CD14-positive monocyte (primary cell): ENCODE measurements around the gene TRIM45. TPM values are rescaled to one million over a fixed set of nuclear protein-coding genes. Genes with fewer than 3 reads are reported as not detected.

Experiments used
- DNase-seq, 3 donors: peaks; one replicate each; pipeline ENCODE4 v3.0.0-alpha.2; 2011 to 2022
- H2AFZ ChIP-seq: 2 replicates; pipeline ENCODE4 v1.6.0; 2012; ENCODE audit warnings: mild to moderate bottlenecking, low read depth, low read length, inconsistent platforms; ENCODE audit not compliant: insufficient read depth, poor library complexity, severe bottlenecking
- H3K27ac ChIP-seq, 2 donors: 1 replicate in 1 of 2; 2 replicates in 1 of 2; pipeline ENCODE4 v1.5.1; 2012 to 2013; ENCODE audit warnings: low read length in 2 of 2, control low read depth in 1 of 2, inconsistent platforms in 1 of 2, low read depth in 1 of 2, mild to moderate bottlenecking in 1 of 2
- H3K27me3 ChIP-seq, 2 donors: one replicate each; pipeline versions ENCODE4 v1.6.0 to v1.6.1; 2011 to 2013; ENCODE audit warnings: low read length in 2 of 2; ENCODE audit not compliant: control insufficient read depth in 2 of 2, insufficient read depth in 2 of 2
- H3K36me3 ChIP-seq, 2 donors: replicated peaks in 1 of 2; 1 replicate in 1 of 2; 2 replicates in 1 of 2; pipeline versions ENCODE4 v1.5.1 to v1.6.1; 2012 to 2013; ENCODE audit warnings: low read length in 2 of 2, control low read depth in 1 of 2, inconsistent platforms in 1 of 2, mild to moderate bottlenecking in 1 of 2; ENCODE audit not compliant: insufficient read depth in 2 of 2, control insufficient read depth in 1 of 2
- H3K4me1 ChIP-seq, 2 donors: 1 replicate in 1 of 2; 2 replicates in 1 of 2; pipeline versions ENCODE4 v1.5.1 to v1.6.1; 2012 to 2013; ENCODE audit warnings: low read length in 2 of 2, control low read depth in 1 of 2, inconsistent platforms in 1 of 2, mild to moderate bottlenecking in 1 of 2, moderate library complexity in 1 of 2; ENCODE audit not compliant: insufficient read depth in 2 of 2, control insufficient read depth in 1 of 2
- H3K4me2 ChIP-seq: replicated peaks from 2 replicates; pipeline ENCODE3; 2012; ENCODE audit warnings: low read length, moderate library complexity, mild to moderate bottlenecking; ENCODE audit not compliant: poor library complexity, severe bottlenecking; ENCODE audit errors: extremely low read depth
- H3K4me3 ChIP-seq, 3 experiments: fragments of 200-600 bp in 1 of 3; sonication (generic) in 1 of 3; replicated peaks in 1 of 3; 1 replicate in 2 of 3; 2 replicates in 1 of 3; pipeline ENCODE4 v1.5.1; 2011 to 2013; ENCODE audit warnings: low read length in 3 of 3, mild to moderate bottlenecking in 3 of 3, control low read depth in 2 of 3, low read depth in 2 of 3, inconsistent platforms in 1 of 3, moderate library complexity in 1 of 3
- H3K79me2 ChIP-seq: 2 replicates; pipeline ENCODE4 v1.6.0; 2012; ENCODE audit warnings: mild to moderate bottlenecking, control low read depth, inconsistent platforms, low read length, moderate library complexity; ENCODE audit not compliant: insufficient read depth
- H3K9ac ChIP-seq: 2 replicates; pipeline ENCODE4 v1.6.0; 2017; ENCODE audit warnings: low read length, mild to moderate bottlenecking; ENCODE audit not compliant: insufficient read depth, poor library complexity, severe bottlenecking
- H3K9me3 ChIP-seq, 2 donors: replicated peaks in 1 of 2; 1 replicate in 1 of 2; 2 replicates in 1 of 2; pipeline versions ENCODE4 v1.5.1 to v1.6.1; 2012 to 2013; ENCODE audit warnings: low read length in 2 of 2, control low read depth in 1 of 2; ENCODE audit not compliant: control insufficient read depth in 1 of 2, insufficient read depth in 1 of 2
- H4K20me1 ChIP-seq: 2 replicates; pipeline ENCODE4 v1.6.0; 2012; ENCODE audit warnings: mild to moderate bottlenecking, low read length, control low read depth, moderate library complexity; ENCODE audit not compliant: insufficient read depth
- H3K27ac Mint-ChIP-seq, 7 donors: one replicate each; pipeline ENCODE4 v1.8.0; 2020; ENCODE audit warnings: mild to moderate bottlenecking in 7 of 7, mixed read lengths in 7 of 7, moderate library complexity in 6 of 7, inconsistent platforms in 2 of 7
- H3K27me3 Mint-ChIP-seq, 3 donors: one replicate each; pipeline ENCODE4 v1.8.0; 2021 to 2022; ENCODE audit warnings: low read depth in 3 of 3, mild to moderate bottlenecking in 3 of 3, mixed read lengths in 3 of 3, moderate library complexity in 3 of 3, inconsistent platforms in 1 of 3
- H3K36me3 Mint-ChIP-seq, 2 donors: one replicate each; pipeline ENCODE4 v1.8.0; 2020; ENCODE audit warnings: mixed read lengths in 2 of 2, inconsistent platforms in 1 of 2, mild to moderate bottlenecking in 1 of 2
- H3K4me1 Mint-ChIP-seq: one replicate; pipeline ENCODE4 v1.8.0; 2020; ENCODE audit warnings: mild to moderate bottlenecking, mixed read lengths
- H3K4me3 Mint-ChIP-seq, 2 donors: one replicate each; pipeline ENCODE4 v1.8.0; 2020; ENCODE audit warnings: mild to moderate bottlenecking in 2 of 2, mixed read lengths in 2 of 2, moderate library complexity in 1 of 2
- H3K9me3 Mint-ChIP-seq, 7 donors: one replicate each; pipeline ENCODE4 v1.8.0; 2020 to 2022; ENCODE audit warnings: mixed read lengths in 7 of 7, mild to moderate bottlenecking in 6 of 7, moderate library complexity in 6 of 7, inconsistent platforms in 2 of 7
- WGBS: methylation state at CpG from one replicate; pipeline ENCODE4 v1.1.5; 2013; ENCODE audit warnings: missing lambda C conversion rate; ENCODE audit not compliant: insufficient coverage; 5-methylcytosine and 5-hydroxymethylcytosine counted together
- intact Hi-C, 2 donors: fragments of 100-400 bp; cut with micrococcal nuclease; formaldehyde crosslinking; loops; one replicate each; pipeline versions ENCODE4 v1.15.0 to v1.15.1; 2023
- polyA plus RNA-seq, 3 donors: library from polyadenylated mRNA; depleted of rRNA in 1 of 3; unstranded in 2 of 3; stranded (reverse) in 1 of 3; fragments of 300-500 nt in 2 of 3; fragments of >200 nt in 1 of 3; fragmentation: Illumina TruSeq in 2 of 3; gene quantifications; 1 replicate in 2 of 3; 2 replicates in 1 of 3; pipeline ENCODE4 v1.2.3, GENCODE V29; 2012 to 2021
- TF ChIP-seq, protein P1 (sequence below): fragments of 200-600 bp; IDR thresholded peaks from one replicate; pipeline ENCODE4 v1.8.0; 2022; ENCODE audit warnings: antibody characterized with exemption, mild to moderate bottlenecking

The TRIM45 gene
- polyA plus RNA-seq, 3 donors: 0.85 to 1.4 TPM; not detected in 1

DNA sequence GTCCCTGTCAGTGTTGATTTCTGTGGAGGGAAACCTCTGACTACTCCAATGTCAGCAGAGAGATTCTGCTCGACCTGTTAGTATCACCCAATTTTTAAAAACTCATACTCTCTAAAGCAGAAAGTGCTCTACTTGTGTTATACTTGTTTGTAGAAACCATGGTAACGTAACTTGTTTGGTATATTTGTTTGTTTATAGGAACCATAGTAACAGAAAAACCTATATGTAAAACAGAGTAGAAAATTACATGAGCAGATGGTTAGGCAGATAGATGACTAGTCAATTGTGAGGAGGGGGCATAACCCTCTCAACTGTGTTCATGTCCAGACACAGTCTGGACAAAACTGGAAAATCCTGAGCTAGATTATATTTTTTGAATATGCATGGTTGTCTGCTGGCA lies 6.7 kb downstream of the TRIM45 start:
- Histone ChIP-seq H3K4me1 (no peaks in the 10 kb centered on the region), H3K36me3 (no peaks in the 10 kb centered on the region), H3K79me2 (no peaks in the 10 kb centered on the region), H3K9ac (no peak overlapping the region), H3K9me3 (no peaks in the 10 kb centered on the region), H3K4me2 (no peak overlapping the region), H3K27me3 (no peaks in the 10 kb centered on the region), H3K27ac (no peak overlapping the region), H2AFZ (no peak overlapping the region), H3K4me3 (no peak overlapping the region), H4K20me1 (no peaks in the 10 kb centered on the region)
- H3K4me3 Mint-ChIP-seq: no peak overlapping the region
- H3K36me3 Mint-ChIP-seq: peaks cover 2 to 3% of the 10 kb centered on the region in 2 donors
- DNase-seq: no peak
- no peaks in the 10 kb centered on the region for H3K9me3 Mint-ChIP-seq
- H3K27ac Mint-ChIP-seq: no peak overlapping the region
- H3K4me1 Mint-ChIP-seq: no peaks in the 10 kb centered on the region
- intact Hi-C loops: no loop called here
- no CpG with 5 or more reads among the region's 2 CpGs for WGBS
- TF ChIP-seq, protein P1, sequence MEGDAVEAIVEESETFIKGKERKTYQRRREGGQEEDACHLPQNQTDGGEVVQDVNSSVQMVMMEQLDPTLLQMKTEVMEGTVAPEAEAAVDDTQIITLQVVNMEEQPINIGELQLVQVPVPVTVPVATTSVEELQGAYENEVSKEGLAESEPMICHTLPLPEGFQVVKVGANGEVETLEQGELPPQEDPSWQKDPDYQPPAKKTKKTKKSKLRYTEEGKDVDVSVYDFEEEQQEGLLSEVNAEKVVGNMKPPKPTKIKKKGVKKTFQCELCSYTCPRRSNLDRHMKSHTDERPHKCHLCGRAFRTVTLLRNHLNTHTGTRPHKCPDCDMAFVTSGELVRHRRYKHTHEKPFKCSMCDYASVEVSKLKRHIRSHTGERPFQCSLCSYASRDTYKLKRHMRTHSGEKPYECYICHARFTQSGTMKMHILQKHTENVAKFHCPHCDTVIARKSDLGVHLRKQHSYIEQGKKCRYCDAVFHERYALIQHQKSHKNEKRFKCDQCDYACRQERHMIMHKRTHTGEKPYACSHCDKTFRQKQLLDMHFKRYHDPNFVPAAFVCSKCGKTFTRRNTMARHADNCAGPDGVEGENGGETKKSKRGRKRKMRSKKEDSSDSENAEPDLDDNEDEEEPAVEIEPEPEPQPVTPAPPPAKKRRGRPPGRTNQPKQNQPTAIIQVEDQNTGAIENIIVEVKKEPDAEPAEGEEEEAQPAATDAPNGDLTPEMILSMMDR: no peak
- no peaks in the 10 kb centered on the region for H3K27me3 Mint-ChIP-seq

DNA sequence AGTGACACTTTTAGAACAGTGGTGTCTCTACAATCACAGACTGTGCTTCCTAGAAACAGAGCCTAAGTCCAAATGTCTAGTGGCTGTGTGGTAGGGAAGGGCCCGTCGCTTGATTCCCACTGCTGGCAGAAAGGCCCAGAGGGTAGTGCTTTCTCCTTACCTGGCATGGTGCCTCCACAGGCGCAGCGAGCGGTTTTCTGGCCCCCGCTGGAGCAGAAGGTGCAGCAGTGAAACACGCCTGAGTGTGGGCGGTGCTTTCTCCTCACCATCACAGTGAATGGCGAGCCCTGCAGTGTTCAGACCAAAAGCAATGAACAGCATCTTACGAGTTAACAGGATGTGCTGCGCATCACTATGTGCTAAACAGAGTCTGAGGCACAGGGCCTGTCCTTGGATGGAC lies 8.3 kb downstream of the TRIM45 start:
- TF ChIP-seq, protein P1: no peak
- Histone ChIP-seq H3K79me2 (no peaks in the 10 kb centered on the region), H2AFZ (no peak overlapping the region), H3K9me3 (no peaks in the 10 kb centered on the region), H3K4me2 (no peak overlapping the region), H3K4me1 (no peaks in the 10 kb centered on the region), H3K9ac (no peak overlapping the region), H3K36me3 (no peaks in the 10 kb centered on the region), H3K4me3 (no peak overlapping the region), H3K27ac (no peak overlapping the region), H3K27me3 (no peaks in the 10 kb centered on the region), H4K20me1 (no peaks in the 10 kb centered on the region)
- no peaks in the 10 kb centered on the region for H3K4me1 Mint-ChIP-seq
- H3K4me3 Mint-ChIP-seq: no peak overlapping the region
- peak overlapping the region in 1 of 7 donors; percentile 9 for H3K27ac Mint-ChIP-seq
- DNase-seq: no peak
- no peaks in the 10 kb centered on the region for H3K27me3 Mint-ChIP-seq
- intact Hi-C loops: no loop called here
- WGBS: over 99% methylated on average over 9 of the region's 11 CpGs
- no peaks in the 10 kb centered on the region for H3K9me3 Mint-ChIP-seq
- H3K36me3 Mint-ChIP-seq: peaks cover 3 to 6% of the 10 kb centered on the region in 2 donors
